K562 (cell line): ENCODE data around the gene SPINT3. TPM values are rescaled to one million over a fixed set of nuclear protein-coding genes. Genes with fewer than 3 reads are reported as not detected.

Experiments used
- ATAC-seq: fragments of 200-7000 bp; cut with Tn5 transposase; 3 replicates; pipeline ENCODE4 v1.9.1; 2020; ENCODE audit warnings: moderate library complexity
- BruUV-seq: library from RNA; stranded (reverse); fragments of 400-500 nt; replicated peaks from 2 replicates; lab custom pipeline; 2021; lab: Mats Ljungman, UMichigan
- CTCF ChIA-PET: fragments of 300-600 bp; formaldehyde crosslinking; extraction: SDS; loops from one replicate; lab custom pipeline; 2021; ENCODE audit warnings: low intra/inter-chr PET ratio; lab: Yijun Ruan, JAX
- POLR2A ChIA-PET: fragments of 300-600, 350-650 bp; sonication (Branson Sonifier 250); formaldehyde crosslinking; extraction: SDS; loops from one replicate; lab custom pipeline; 2021; ENCODE audit warnings: antibody characterized with exemption, inconsistent platforms; lab: Yijun Ruan, JAX
- DNase-seq, 4 experiments: peaks; one replicate each; pipeline versions ENCODE4 v3.0.0 to v3.0.0-alpha.2; 2011 to 2018; ENCODE audit warnings: low spot score in 3 of 4, mixed read lengths in 3 of 4; ENCODE audit errors: extremely low read depth in 1 of 4
- FAIRE-seq: peaks from 2 replicates; lab custom pipeline; 2011; peaks lifted over from hg19 to GRCh38; lab: Jason Lieb, UNC
- H2AFZ ChIP-seq: 2 replicates; pipeline ENCODE4 v1.6.0; 2011; ENCODE audit warnings: low read depth, low read length, control low read depth, inconsistent platforms
- H3K27ac ChIP-seq: fragments of 200-600 bp; 3 replicates; pipeline ENCODE4 v1.8.0; 2011; ENCODE audit warnings: low read depth, mild to moderate bottlenecking, control low read depth, inconsistent platforms, low read length, moderate library complexity, mixed read lengths; ENCODE audit errors: extremely low read depth
- H3K27me3 ChIP-seq, 2 experiments: fragments of 300-600 bp in 1 of 2; 2 replicates in 1 of 2; 3 replicates in 1 of 2; pipeline versions ENCODE4 v1.6.0 to v1.8.0; 2011; ENCODE audit warnings: inconsistent platforms in 2 of 2, low read length in 2 of 2, mild to moderate bottlenecking in 1 of 2, mixed read lengths in 1 of 2, moderate library complexity in 1 of 2; ENCODE audit not compliant: control insufficient read depth in 2 of 2, insufficient read depth in 2 of 2
- H3K36me3 ChIP-seq: fragments of 300-600 bp; 3 replicates; pipeline ENCODE4 v1.8.0; 2011; ENCODE audit warnings: mild to moderate bottlenecking, low read length, inconsistent platforms; ENCODE audit not compliant: control insufficient read depth, insufficient read depth
- H3K4me1 ChIP-seq, 2 experiments: fragments of 200-600 bp in 1 of 2; replicated peaks in 1 of 2; 2 replicates in 1 of 2; 3 replicates in 1 of 2; pipeline versions ENCODE4 v1.5.1 to v1.8.0; 2011; ENCODE audit warnings: inconsistent platforms in 2 of 2, low read length in 2 of 2, mild to moderate bottlenecking in 1 of 2, mixed read lengths in 1 of 2, moderate library complexity in 1 of 2; ENCODE audit not compliant: control insufficient read depth in 2 of 2, insufficient read depth in 2 of 2
- H3K4me2 ChIP-seq: 2 replicates; pipeline ENCODE4 v1.6.1; 2011; ENCODE audit warnings: low read length, control low read depth, inconsistent platforms, mixed read lengths; ENCODE audit not compliant: insufficient read depth
- H3K4me3 ChIP-seq: fragments of 200-600 bp; sonication (generic), shearing (Covaris generic); 2 replicates; pipeline ENCODE4 v1.5.1; 2016; ENCODE audit warnings: control low read depth, inconsistent platforms
- H3K79me2 ChIP-seq: fragments of 200-600 bp; 3 replicates; pipeline ENCODE4 v1.8.0; 2011; ENCODE audit warnings: low read length, inconsistent platforms; ENCODE audit not compliant: control insufficient read depth, insufficient read depth
- H3K9ac ChIP-seq, 2 experiments: 2 replicates each; pipeline versions ENCODE4 v1.6.0 to v1.6.1; 2011; ENCODE audit warnings: low read depth in 2 of 2, low read length in 2 of 2, control low read depth in 1 of 2, inconsistent platforms in 1 of 2, mild to moderate bottlenecking in 1 of 2, mixed read lengths in 1 of 2; ENCODE audit not compliant: insufficient read depth in 1 of 2
- H3K9me1 ChIP-seq: one replicate; pipeline ENCODE4 v1.6.0; 2011; ENCODE audit warnings: inconsistent platforms, mild to moderate bottlenecking, low read length, moderate library complexity; ENCODE audit not compliant: control insufficient read depth, insufficient read depth
- H3K9me3 ChIP-seq: replicated peaks from 2 replicates; pipeline ENCODE4 v1.5.1; 2011; ENCODE audit warnings: low read depth, low read length, inconsistent platforms; ENCODE audit not compliant: control insufficient read depth, insufficient read depth
- H4K20me1 ChIP-seq: replicated peaks from 2 replicates; pipeline ENCODE4 v1.6.1; 2011; ENCODE audit warnings: low read length, inconsistent platforms, mixed read lengths; ENCODE audit not compliant: control insufficient read depth, insufficient read depth
- PHTF2 ChIP-seq: fragments of 250-450 bp; sonication (Bioruptor Pico); IDR thresholded peaks from 2 replicates; pipeline ENCODE4 v1.5.0; 2021; ENCODE audit warnings: mild to moderate bottlenecking
- SMAD4 ChIP-seq: fragments of 250-450 bp; sonication (Bioruptor Pico); conservative IDR thresholded peaks from 2 replicates; pipeline ENCODE4 v1.8.0; 2021; ENCODE audit warnings: inconsistent platforms, mild to moderate bottlenecking, moderate library complexity
- SRSF1 ChIP-seq: fragments of 200-400 bp; formaldehyde crosslinking; IDR thresholded peaks from 2 replicates; pipeline ENCODE4 v1.6.1; 2017; ENCODE audit warnings: mild to moderate bottlenecking, low read depth, low read length, moderate library complexity
- ZNF57 ChIP-seq: fragments of 450-650 bp; formaldehyde crosslinking; IDR thresholded peaks from 2 replicates; pipeline ENCODE4 v1.4.0; 2020; ENCODE audit warnings: mild to moderate bottlenecking, moderate library complexity
- WGBS: fragments of 100-300 bp; shearing (Covaris generic); methylation state at CpG from one replicate; pipeline ENCODE4 v1.1.6; 2016; ENCODE audit warnings: low coverage, mixed read lengths; ENCODE audit not compliant: insufficient coverage; ENCODE audit errors: missing lambda C conversion rate; 5-methylcytosine and 5-hydroxymethylcytosine counted together
- in situ Hi-C: fragments of 300-500 bp; cut with MboI; formaldehyde crosslinking; loops from 4 replicates; pipeline ENCODE4 v1.15.0; 2018; ENCODE audit warnings: inconsistent platforms, mixed read lengths
- intact Hi-C: fragments of 100-400 bp; cut with micrococcal nuclease; formaldehyde crosslinking; loops from 2 replicates; pipeline ENCODE4 v1.14.2; 2022
- polyA plus RNA-seq, 8 experiments: library from polyadenylated mRNA; depleted of rRNA in 4 of 8; stranded (reverse) in 5 of 8; unstranded in 3 of 8; fragments of >200 nt; fragmentation: Nextera tagmentation in 2 of 8; fragmentation: Illumina TruSeq in 1 of 8; extraction: Ambion mirVana in 2 of 8; extraction: Trizol in 1 of 8; gene quantifications; 2 replicates each; pipeline versions ENCODE4 v1.2.1 to v1.2.3, GENCODE V29; 2011 to 2014; ENCODE audit warnings: inconsistent platforms in 1 of 8, missing spikeins in 1 of 8
- total RNA-seq, 7 experiments: library from RNA; depleted of rRNA in 6 of 7; stranded (reverse); fragments of >200 nt in 6 of 7; fragmentation: Illumina TruSeq in 2 of 7; extraction: Trizol in 2 of 7; gene quantifications; 2 replicates each; pipeline versions ENCODE4 v1.2.1 to v1.2.3, GENCODE V29; 2011 to 2021; ENCODE audit warnings: low replicate concordance in 1 of 7
- TF ChIP-seq, protein P1 (sequence below): fragments of 450-650 bp; IDR thresholded peaks from one replicate; pipeline ENCODE4 v1.6.1; 2018; ENCODE audit warnings: mild to moderate bottlenecking, moderate library complexity; ENCODE audit not compliant: partially characterized antibody
- TF ChIP-seq, protein P2 (sequence below): fragments of 450-650 bp; IDR thresholded peaks from 2 replicates; pipeline ENCODE4 v1.6.1; 2018; ENCODE audit warnings: mild to moderate bottlenecking, low read depth; ENCODE audit not compliant: partially characterized antibody
- TF ChIP-seq, protein P3 (sequence below), 2 experiments: fragments of 450-650 bp; formaldehyde crosslinking in 1 of 2; IDR thresholded peaks; 2 replicates each; pipeline versions ENCODE4 v1.4.0 to v1.6.1; 2014 to 2020; ENCODE audit warnings: mild to moderate bottlenecking in 2 of 2, borderline replicate concordance in 1 of 2, low read depth in 1 of 2

The SPINT3 gene
- total and polyA plus RNA-seq, 9 of the 15 experiments (the other 6 are each of a cell fraction or from before 2014, with no cell fraction given) = not detected

DNA sequence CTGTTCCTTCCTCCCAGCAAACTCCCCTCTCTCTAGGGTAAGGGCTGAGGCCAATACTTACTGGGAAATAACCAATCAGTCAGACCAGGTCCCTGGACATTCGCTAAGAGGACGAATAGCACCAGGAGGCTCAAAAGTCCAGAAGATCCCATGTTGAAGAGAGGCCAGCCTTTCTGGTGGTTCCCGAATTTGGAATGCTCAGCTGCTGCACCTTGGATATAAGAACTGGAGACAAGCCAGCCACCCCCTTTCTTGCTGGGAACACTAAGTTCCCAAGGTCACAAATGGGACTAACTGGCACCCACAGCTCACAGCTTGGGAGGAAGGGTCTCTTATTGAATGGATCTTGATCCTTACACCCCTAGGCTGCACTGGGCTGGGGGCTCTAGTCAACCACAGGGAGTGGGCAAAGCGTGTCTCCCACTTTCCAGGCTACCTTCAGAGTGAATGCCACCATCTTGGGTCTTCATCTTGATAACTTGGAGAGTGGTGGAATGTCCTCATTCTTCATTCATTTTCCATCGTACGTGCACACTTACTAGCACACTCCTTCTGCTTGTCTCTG is 31.9 kb upstream of the SPINT3 start, which contains the start of gene EPPIN (continued):
- TF ChIP-seq, protein P1, sequence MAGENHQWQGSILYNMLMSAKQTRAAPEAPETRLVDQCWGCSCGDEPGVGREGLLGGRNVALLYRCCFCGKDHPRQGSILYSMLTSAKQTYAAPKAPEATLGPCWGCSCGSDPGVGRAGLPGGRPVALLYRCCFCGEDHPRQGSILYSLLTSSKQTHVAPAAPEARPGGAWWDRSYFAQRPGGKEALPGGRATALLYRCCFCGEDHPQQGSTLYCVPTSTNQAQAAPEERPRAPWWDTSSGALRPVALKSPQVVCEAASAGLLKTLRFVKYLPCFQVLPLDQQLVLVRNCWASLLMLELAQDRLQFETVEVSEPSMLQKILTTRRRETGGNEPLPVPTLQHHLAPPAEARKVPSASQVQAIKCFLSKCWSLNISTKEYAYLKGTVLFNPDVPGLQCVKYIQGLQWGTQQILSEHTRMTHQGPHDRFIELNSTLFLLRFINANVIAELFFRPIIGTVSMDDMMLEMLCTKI = no peak
- TF ChIP-seq, protein P2, sequence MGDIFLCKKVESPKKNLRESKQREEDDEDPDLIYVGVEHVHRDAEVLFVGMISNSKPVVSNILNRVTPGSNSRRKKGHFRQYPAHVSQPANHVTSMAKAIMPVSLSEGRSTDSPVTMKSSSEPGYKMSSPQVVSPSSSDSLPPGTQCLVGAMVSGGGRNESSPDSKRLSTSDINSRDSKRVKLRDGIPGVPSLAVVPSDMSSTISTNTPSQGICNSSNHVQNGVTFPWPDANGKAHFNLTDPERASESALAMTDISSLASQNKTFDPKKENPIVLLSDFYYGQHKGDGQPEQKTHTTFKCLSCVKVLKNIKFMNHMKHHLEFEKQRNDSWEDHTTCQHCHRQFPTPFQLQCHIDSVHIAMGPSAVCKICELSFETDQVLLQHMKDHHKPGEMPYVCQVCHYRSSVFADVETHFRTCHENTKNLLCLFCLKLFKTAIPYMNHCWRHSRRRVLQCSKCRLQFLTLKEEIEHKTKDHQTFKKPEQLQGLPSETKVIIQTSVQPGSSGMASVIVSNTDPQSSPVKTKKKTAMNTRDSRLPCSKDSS = no peak
- TF ChIP-seq SMAD4 (CRISPR knock-in tag) (no peak), ZNF57 (CRISPR knock-in tag) (no peak), PHTF2 (no peak)

DNA sequence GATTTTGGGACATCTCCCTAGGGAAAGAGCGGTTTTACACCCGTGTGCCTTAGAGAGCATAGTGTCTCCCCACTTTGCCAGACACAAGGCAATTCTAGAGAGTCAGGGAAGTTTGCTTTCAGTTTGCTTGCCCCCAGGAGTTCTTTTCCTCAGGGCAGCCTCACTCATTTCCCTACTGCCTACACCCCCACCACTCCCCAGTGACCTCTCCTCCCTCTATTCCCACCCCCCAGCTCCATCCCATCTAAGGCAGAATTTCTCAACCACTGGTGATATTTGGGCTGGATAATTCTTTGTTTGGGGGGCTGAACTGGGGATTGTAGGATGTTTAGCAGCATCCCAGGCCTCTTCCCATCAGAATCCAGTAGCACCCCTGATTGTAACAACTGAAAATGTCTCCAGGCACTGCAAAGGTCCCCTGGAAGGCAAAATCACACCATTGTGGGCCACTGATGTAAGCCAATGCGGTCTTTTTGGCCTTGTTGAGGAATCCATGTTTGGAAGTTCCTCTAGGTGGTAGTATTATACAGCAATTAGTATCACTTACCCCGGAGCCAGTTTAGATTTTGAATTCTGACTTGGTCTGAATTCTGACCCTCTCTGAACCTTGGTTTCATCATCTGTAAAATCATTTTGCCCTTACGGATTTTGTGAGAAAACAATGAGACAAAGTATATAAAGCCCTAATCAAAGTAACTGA is 30.5 kb upstream of the SPINT3 start:
- Histone ChIP-seq H3K4me1 (no peaks in the 10 kb centered on the region), H2AFZ (no peak overlapping the region), H3K27me3 (peaks cover 0 to 7% of the 10 kb centered on the region in 2 experiments; a peak in 2 of 5 replicates), H3K36me3 (no peaks in the 10 kb centered on the region), H3K4me2 (no peak overlapping the region), H3K9ac (no peak overlapping the region), H3K27ac (no peak overlapping the region), H3K4me3 (no peak overlapping the region), H3K9me3 (no peaks in the 10 kb centered on the region), H3K9me1 (no peaks in the 10 kb centered on the region), H4K20me1 (no peaks in the 10 kb centered on the region), H3K79me2 (no peaks in the 10 kb centered on the region)
- intact Hi-C loops (loop anchor here (1.0 to 10.0 kb wide), 2 partner anchors 225 to 231 kb away; no protein-coding TSS in a partner anchor), in situ Hi-C loops (no loop called here)
- DNase-seq = peak; percentile 16 to 31 (median 28)
- ATAC-seq = peak; percentile 75
- no TSS peak for BruUV-seq
- 0% methylated on average over 5 of the region's 5 CpGs for WGBS
- CTCF ChIA-PET = interaction anchor here (2.7 kb wide), 1 partner anchor 226 kb away, joined by 24 read pairs; no protein-coding TSS in a partner anchor
- no peak for FAIRE-seq
- POLR2A ChIA-PET = interaction anchor here (0.6 kb wide), 1 partner anchor 406 kb away, joined by 4 read pairs; no protein-coding TSS in a partner anchor
- TF ChIP-seq, protein P3, sequence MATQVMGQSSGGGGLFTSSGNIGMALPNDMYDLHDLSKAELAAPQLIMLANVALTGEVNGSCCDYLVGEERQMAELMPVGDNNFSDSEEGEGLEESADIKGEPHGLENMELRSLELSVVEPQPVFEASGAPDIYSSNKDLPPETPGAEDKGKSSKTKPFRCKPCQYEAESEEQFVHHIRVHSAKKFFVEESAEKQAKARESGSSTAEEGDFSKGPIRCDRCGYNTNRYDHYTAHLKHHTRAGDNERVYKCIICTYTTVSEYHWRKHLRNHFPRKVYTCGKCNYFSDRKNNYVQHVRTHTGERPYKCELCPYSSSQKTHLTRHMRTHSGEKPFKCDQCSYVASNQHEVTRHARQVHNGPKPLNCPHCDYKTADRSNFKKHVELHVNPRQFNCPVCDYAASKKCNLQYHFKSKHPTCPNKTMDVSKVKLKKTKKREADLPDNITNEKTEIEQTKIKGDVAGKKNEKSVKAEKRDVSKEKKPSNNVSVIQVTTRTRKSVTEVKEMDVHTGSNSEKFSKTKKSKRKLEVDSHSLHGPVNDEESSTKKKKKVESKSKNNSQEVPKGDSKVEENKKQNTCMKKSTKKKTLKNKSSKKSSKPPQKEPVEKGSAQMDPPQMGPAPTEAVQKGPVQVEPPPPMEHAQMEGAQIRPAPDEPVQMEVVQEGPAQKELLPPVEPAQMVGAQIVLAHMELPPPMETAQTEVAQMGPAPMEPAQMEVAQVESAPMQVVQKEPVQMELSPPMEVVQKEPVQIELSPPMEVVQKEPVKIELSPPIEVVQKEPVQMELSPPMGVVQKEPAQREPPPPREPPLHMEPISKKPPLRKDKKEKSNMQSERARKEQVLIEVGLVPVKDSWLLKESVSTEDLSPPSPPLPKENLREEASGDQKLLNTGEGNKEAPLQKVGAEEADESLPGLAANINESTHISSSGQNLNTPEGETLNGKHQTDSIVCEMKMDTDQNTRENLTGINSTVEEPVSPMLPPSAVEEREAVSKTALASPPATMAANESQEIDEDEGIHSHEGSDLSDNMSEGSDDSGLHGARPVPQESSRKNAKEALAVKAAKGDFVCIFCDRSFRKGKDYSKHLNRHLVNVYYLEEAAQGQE (IDR thresholded peaks at IDR 0.05; ENCODE audit: borderline replicate concordance) = peak; percentile 33; the same call in 1 of the 2 replicates
- TF ChIP-seq, protein P3 (CRISPR knock-in tag; IDR thresholded peaks at IDR 0.05; ENCODE audit: low read depth) = no peak
- no peak for TF ChIP-seq SRSF1
